Mesothelial cell of epicardium (in vitro differentiated cells): ENCODE data around the gene ATRN. TPM values are rescaled to one million over a fixed set of nuclear protein-coding genes. Genes with fewer than 3 reads are reported as not detected.

Experiments used
- DNase-seq, 2 experiments: peaks; one replicate each; pipeline ENCODE4 v3.0.0; 2021; ENCODE audit warnings: low spot score in 2 of 2; ENCODE audit not compliant: unreplicated experiment in 2 of 2
- H3K27ac Mint-ChIP-seq: 2 replicates; pipeline ENCODE4 v1.8.0; 2021; ENCODE audit warnings: mixed read lengths
- H3K27me3 Mint-ChIP-seq: 2 replicates; pipeline ENCODE4 v1.8.0; 2021; ENCODE audit warnings: low read depth, mixed read lengths
- H3K36me3 Mint-ChIP-seq: 2 replicates; pipeline ENCODE4 v1.8.0; 2021; ENCODE audit warnings: mixed read lengths
- H3K4me1 Mint-ChIP-seq: 2 replicates; pipeline ENCODE4 v1.8.0; 2021; ENCODE audit warnings: mixed read lengths
- H3K4me3 Mint-ChIP-seq: 2 replicates; pipeline ENCODE4 v1.8.0; 2021; ENCODE audit warnings: mild to moderate bottlenecking, moderate library complexity, mixed read lengths
- H3K9me3 Mint-ChIP-seq: 2 replicates; pipeline ENCODE4 v1.8.0; 2021; ENCODE audit warnings: mixed read lengths
- total RNA-seq: library from RNA; stranded (reverse); gene quantifications from 3 replicates; pipeline ENCODE4 v1.2.1, GENCODE V29; 2021
- TF ChIP-seq, protein P1 (sequence below): fragments of 200-600 bp; sonication (generic); IDR thresholded peaks from one replicate; pipeline ENCODE4 v1.5.0; 2021; ENCODE audit warnings: antibody characterized with exemption; ENCODE audit not compliant: unreplicated experiment

Gene ATRN
- total RNA-seq, 1 donor from 2014 or later: 47.5 TPM

GRCh38 chr20:3580412-3580811 lies 109.6 kb downstream of the ATRN start:
- Mint-ChIP-seq H3K4me3 (no peak overlapping the region), H3K4me1 (no peaks in the 10 kb centered on the region), H3K36me3 (peaks cover 50% of the 10 kb centered on the region), H3K27ac (no peak overlapping the region), H3K27me3 (no peaks in the 10 kb centered on the region), H3K9me3 (no peaks in the 10 kb centered on the region)
- TF ChIP-seq, protein P1, sequence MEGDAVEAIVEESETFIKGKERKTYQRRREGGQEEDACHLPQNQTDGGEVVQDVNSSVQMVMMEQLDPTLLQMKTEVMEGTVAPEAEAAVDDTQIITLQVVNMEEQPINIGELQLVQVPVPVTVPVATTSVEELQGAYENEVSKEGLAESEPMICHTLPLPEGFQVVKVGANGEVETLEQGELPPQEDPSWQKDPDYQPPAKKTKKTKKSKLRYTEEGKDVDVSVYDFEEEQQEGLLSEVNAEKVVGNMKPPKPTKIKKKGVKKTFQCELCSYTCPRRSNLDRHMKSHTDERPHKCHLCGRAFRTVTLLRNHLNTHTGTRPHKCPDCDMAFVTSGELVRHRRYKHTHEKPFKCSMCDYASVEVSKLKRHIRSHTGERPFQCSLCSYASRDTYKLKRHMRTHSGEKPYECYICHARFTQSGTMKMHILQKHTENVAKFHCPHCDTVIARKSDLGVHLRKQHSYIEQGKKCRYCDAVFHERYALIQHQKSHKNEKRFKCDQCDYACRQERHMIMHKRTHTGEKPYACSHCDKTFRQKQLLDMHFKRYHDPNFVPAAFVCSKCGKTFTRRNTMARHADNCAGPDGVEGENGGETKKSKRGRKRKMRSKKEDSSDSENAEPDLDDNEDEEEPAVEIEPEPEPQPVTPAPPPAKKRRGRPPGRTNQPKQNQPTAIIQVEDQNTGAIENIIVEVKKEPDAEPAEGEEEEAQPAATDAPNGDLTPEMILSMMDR: no peak
- DNase-seq: no peak

DNA sequence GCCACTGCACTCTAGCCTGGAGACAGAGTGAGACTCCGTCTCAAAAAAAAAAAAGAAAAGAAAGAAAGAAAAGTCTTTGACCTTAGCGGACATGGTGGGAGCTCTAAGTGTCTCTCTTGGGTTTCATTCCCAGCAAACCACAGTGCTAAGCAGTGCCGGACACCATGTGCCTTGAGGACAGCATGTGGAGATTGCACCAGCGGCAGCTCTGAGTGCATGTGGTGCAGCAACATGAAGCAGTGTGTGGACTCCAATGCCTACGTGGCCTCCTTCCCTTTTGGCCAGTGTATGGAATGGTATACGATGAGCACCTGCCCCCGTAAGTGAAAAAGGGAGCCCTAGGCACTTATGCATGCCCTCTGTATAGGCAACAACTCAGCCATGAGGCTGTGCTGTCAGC lies 112.9 kb downstream of the ATRN start:
- TF ChIP-seq, protein P1: no peak
- Mint-ChIP-seq H3K9me3 (peaks cover 18% of the 10 kb centered on the region), H3K36me3 (peaks cover 65% of the 10 kb centered on the region), H3K4me3 (no peak overlapping the region), H3K4me1 (no peaks in the 10 kb centered on the region), H3K27me3 (no peaks in the 10 kb centered on the region), H3K27ac (no peak overlapping the region)
- DNase-seq: no peak

DNA sequence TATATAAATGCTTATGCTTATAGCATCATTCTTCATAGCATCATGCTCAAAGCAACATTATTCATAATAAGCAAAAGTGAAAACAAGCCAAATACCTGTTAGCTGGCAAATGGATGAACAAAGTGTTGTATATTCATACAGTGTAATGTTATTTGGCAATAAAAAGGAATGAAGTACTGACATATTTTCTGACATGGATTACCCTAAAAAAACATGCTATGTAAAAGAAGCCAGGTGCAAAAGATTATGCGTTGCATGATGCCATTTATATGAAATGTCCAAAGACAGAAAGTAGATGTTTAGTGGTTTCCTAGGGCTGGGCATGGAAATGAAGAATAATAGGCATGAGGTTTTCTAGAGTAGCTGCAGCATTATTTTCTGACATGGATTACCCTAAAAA lies 115.3 kb downstream of the ATRN start:
- TF ChIP-seq, protein P1: no peak
- no peak for DNase-seq
- H3K4me3 Mint-ChIP-seq: no peak overlapping the region
- H3K9me3 Mint-ChIP-seq: peaks cover 18% of the 10 kb centered on the region
- no peaks in the 10 kb centered on the region for H3K27me3 Mint-ChIP-seq
- H3K4me1 Mint-ChIP-seq: no peaks in the 10 kb centered on the region
- H3K27ac Mint-ChIP-seq: no peak overlapping the region
- peaks cover 69% of the 10 kb centered on the region for H3K36me3 Mint-ChIP-seq

DNA sequence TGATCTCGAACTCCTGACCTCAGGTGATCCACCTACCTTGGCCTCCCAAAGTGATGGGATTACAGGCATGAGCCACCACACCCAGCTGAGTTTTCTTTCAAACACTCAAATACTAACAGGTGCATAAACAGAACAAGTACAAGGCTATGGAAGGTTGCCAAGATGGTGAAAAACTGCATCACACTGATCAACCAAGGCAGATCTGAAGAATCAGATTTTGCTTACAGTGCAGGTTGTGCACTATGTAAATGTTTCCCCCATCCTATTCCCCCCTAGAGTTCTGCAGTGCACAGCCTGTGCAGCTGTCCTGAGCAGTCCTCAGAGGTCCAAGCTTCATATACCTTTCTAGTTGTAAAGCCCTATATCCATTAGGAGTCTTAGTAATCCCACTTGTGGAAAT lies 119.3 kb downstream of the ATRN start:
- H3K4me1 Mint-ChIP-seq: no peaks in the 10 kb centered on the region
- peaks cover 18% of the 10 kb centered on the region for H3K9me3 Mint-ChIP-seq
- peaks cover 59% of the 10 kb centered on the region for H3K36me3 Mint-ChIP-seq
- TF ChIP-seq, protein P1: no peak
- H3K27me3 Mint-ChIP-seq: no peaks in the 10 kb centered on the region
- H3K27ac Mint-ChIP-seq: no peak overlapping the region
- no peak for DNase-seq
- no peak overlapping the region for H3K4me3 Mint-ChIP-seq

DNA sequence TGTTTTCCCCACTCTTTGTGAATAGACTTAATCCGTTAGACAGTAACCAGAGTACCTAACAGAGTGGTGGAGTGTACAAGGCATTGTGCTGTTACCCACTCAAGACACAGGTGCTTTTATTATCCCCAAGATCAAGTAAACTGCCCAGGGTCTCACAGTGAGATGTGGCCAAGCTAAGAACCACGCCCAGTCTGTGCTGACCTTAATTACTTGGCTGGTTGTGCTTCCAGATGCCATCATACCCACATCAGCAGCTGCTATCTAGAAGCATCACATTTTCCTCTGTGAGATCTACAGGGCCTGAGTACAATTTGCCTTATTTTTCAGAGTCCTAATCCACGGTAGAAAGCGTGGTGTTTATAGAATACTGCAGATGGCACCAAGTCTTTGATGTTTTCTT lies 122.1 kb downstream of the ATRN start:
- Mint-ChIP-seq H3K4me1 (no peaks in the 10 kb centered on the region), H3K27ac (no peak overlapping the region), H3K4me3 (no peak overlapping the region), H3K36me3 (peaks cover 43% of the 10 kb centered on the region), H3K9me3 (peaks cover 6% of the 10 kb centered on the region), H3K27me3 (no peaks in the 10 kb centered on the region)
- DNase-seq: no peak
- TF ChIP-seq, protein P1: no peak

DNA sequence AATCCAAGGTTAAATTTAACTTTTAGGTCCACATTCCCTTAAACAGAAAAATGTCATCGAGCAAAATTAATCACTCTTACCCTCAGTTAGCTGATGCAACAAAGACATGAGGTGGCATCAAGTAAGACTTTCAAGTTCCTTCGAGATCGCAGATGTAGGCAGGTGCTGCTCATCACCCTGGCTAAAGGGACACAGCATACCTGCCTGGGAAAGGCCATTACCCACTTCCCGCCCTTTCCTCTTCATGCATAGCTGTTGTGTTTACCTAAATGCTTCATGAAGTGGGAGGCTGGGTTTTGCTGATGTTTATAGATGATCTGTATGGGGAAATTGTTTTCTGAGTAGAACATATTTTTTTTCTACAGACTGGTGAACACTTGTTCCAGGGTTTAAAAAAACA lies 124.7 kb downstream of the ATRN start:
- TF ChIP-seq, protein P1: no peak
- H3K4me3 Mint-ChIP-seq: no peak overlapping the region
- no peaks in the 10 kb centered on the region for H3K9me3 Mint-ChIP-seq
- no peaks in the 10 kb centered on the region for H3K27me3 Mint-ChIP-seq
- peaks cover 40% of the 10 kb centered on the region for H3K36me3 Mint-ChIP-seq
- no peak overlapping the region for H3K27ac Mint-ChIP-seq
- DNase-seq: no peak
- no peaks in the 10 kb centered on the region for H3K4me1 Mint-ChIP-seq
